ENCODE data around the gene AGBL4.

The AGBL4 gene

DNA sequence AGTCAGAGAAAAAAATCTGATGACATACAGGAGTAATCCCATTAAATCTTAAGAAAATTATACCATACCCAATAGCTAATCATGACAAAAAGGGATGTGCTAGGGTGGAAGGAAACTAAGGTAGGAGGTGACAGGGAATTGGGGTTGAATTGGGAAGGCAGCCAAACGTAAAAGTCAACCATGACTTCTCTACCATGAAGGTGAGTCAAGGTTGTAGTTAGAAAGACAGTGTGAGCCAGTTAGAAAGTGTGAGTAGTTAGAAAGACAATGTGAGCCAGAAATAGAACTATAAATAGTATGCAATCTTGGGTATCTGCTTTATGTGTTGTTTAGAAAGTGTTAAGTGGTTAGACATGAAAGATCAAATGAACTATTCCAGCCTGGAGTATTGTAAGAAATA lies 556.8 kb downstream of the AGBL4 start:
- TF ChIP-seq, protein P1, sequence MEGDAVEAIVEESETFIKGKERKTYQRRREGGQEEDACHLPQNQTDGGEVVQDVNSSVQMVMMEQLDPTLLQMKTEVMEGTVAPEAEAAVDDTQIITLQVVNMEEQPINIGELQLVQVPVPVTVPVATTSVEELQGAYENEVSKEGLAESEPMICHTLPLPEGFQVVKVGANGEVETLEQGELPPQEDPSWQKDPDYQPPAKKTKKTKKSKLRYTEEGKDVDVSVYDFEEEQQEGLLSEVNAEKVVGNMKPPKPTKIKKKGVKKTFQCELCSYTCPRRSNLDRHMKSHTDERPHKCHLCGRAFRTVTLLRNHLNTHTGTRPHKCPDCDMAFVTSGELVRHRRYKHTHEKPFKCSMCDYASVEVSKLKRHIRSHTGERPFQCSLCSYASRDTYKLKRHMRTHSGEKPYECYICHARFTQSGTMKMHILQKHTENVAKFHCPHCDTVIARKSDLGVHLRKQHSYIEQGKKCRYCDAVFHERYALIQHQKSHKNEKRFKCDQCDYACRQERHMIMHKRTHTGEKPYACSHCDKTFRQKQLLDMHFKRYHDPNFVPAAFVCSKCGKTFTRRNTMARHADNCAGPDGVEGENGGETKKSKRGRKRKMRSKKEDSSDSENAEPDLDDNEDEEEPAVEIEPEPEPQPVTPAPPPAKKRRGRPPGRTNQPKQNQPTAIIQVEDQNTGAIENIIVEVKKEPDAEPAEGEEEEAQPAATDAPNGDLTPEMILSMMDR (IDR thresholded peaks at IDR 0.05) = no peak

DNA sequence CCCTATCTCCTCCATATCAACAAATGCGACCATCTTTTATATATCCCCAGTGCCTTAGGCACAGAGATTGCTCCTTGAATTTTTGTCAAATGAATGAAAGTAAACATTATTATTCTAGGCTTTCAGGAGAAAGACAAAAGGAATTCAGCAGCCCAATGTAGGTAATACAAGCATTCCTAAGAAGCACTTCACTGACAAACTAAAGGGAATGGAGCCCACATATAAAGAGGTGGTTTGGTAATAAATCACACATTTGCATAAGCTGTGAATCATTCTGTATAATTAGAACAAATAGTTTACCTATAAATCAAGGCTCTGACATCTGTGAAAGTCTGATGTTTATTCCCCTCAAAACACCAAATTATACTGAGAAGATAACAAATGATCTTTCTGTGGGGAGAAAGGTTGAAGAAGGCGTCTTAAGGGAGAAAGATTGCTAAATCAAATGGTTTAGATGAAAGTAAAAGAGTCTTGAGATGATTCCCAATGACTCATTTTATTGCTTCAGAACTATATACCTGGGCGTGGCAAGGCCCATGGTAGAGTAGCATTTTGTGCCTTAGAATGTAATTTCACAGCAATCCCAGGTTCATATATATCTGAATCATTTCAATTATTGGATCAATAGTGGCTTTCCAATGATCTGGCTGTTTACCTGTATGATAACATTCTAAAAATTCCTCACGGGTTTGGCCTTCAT lies 558.1 kb downstream of the AGBL4 start:
- TF ChIP-seq, protein P1 (IDR thresholded peaks at IDR 0.05) = no peak

DNA sequence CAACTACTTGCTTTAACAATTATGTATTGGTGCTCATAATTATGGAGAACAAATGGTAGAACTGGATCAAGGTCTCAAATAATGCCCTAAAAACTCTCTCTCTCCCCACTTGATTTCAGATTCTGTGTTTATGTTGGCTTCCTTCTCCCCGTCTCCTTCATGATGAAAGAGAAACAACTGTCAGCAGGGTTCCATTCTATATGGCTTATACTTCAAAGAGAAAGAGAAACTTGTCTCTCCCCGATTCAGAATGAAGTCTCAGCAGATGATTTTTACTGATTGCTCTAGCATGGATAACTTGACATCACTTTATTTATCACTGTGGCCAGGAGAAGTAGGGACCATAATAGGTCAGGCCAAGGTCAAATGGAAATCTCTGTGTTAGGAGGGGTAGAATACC lies 575.6 kb downstream of the AGBL4 start:
- TF ChIP-seq, protein P1 (IDR thresholded peaks at IDR 0.05) = no peak

DNA sequence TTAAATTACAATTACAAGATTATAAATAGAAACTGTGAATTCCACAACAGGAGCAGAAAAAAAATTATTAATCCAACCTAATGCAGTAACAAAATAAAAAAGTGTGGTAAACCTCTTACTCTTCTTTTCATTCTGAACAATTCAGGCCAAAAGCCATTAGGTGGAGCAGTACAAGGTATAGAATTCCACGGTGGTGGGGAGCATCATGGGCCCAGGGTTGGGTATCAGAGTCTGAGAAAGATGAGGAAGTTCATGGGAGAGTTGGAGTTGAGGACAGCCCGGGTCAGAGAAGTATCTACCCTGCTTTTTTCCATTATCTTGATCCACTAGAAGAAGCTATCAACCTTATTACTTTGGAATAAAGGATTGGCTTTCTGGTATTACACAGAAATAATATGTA lies 586.9 kb downstream of the AGBL4 start:
- TF ChIP-seq, protein P1 (IDR thresholded peaks at IDR 0.05) = no peak

DNA sequence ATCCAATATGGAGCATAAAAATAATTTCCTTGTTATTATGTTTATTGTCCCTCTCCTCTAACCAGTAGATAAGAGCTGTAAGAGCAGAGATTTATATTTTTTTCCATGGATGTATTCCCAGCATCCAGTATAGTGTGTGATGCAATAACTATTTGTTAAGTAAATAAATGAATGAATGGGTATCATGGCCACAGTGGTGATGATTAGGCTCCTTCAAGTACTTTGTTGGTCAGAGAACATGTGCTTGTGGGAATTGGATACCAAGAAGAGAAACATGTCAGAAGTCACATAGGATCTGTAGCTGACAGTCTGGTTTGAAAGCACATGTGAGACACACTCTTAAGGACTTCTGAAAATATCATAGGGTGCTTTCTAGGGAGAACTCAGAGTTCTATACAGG lies 588.5 kb downstream of the AGBL4 start:
- TF ChIP-seq, protein P1 (IDR thresholded peaks at IDR 0.05) = no peak

DNA sequence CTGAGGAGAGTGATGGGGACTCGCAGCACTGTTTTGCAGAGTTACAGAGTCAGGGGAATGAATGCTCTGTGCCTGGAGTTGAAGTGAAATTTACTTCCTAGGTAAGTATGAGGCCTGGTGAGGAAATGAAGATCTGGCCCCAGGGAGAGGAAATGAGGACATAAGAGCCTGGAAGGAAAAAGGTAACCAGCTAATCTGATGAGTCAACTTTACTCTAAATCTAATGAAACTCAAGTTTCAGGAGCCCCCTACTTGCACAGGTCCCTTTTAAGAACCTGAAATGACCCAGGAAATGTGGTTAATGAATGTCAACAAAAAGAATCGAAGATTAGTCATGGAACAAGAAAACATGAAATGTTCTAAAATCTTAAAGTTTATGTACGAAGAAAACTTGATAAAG lies 599.0 kb downstream of the AGBL4 start:
- TF ChIP-seq, protein P1 (IDR thresholded peaks at IDR 0.05) = no peak

DNA sequence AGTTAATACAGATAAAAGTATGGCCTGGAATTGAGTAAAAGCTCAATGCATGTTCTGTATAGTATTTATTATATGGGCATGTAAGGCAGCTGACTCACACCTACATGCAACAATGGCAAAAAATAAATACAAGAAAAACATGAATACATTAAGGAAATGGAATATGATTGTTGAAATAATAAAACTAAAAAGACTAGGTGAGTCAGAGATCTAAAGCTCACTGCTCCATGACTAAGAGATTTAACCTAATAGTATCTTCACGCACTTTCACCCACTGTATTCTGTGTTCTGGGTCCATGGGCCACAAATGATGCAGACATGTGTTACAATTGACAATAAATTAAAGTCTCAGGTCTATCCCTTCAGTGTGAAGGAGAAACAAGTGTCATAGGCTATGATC lies 607.0 kb downstream of the AGBL4 start:
- TF ChIP-seq, protein P1 (IDR thresholded peaks at IDR 0.05) = no peak

DNA sequence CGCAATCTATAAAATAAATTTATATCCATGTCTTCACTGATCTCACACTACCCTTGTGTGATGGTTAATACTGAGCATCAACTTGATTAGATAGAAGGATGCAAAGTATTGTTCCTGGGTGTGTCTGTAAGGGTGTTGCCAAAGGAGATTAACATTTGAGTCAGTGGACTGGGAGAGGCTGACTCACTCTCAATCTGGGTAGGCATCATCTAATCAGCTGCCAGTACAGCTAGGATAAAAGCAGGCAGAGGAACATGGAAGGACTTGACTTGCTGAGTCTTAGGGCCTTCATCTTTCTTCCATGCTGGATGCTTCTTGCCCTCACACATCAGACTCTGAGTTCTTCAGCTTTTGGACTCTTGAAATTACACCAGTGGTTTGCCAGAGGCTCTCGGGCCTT lies 615.4 kb downstream of the AGBL4 start:
- TF ChIP-seq, protein P1 (IDR thresholded peaks at IDR 0.05) = no peak

Data from LNCAP (cell line).